D341Med (cell line): ENCODE data around the gene ZFAND6.

Source experiments
- DNase-seq: peaks from one replicate; pipeline ENCODE4 v3.0.0; 2012; ENCODE audit warnings: low spot score

Gene ZFAND6

GRCh38 chr15:80052597-80053304, 6.7 kb upstream of the ZFAND6 start:
- DNase-seq = no peak

- DNase-seq = no peak
Measured at GRCh38 chr15:80055933-80056332, 3.5 kb upstream of the ZFAND6 start.

GRCh38 chr15:80058044-80058443, 1.4 kb upstream of the ZFAND6 start:
- DNase-seq = no peak

GRCh38 chr15:80059786-80060355, 395 bp downstream of the ZFAND6 start:
- peak; percentile 89 for DNase-seq

GRCh38 chr15:80060356-80061006, 1.0 kb downstream of the ZFAND6 start:
- no peak for DNase-seq

GRCh38 chr15:80061582-80061981, 2.1 kb downstream of the ZFAND6 start:
- DNase-seq = no peak

GRCh38 chr15:80066912-80067311, 7.4 kb downstream of the ZFAND6 start:
- no peak for DNase-seq

- no peak for DNase-seq
Measured at GRCh38 chr15:80068578-80068977, 9.1 kb downstream of the ZFAND6 start.

- DNase-seq = no peak
Measured at GRCh38 chr15:80070840-80071239, 11.4 kb downstream of the ZFAND6 start.

- no peak for DNase-seq
Measured at GRCh38 chr15:80071652-80072051, 12.2 kb downstream of the ZFAND6 start.

- peak; percentile 56 for DNase-seq
Measured at GRCh38 chr15:80072285-80072994, 13.0 kb downstream of the ZFAND6 start.

- no peak for DNase-seq
Measured at GRCh38 chr15:80073197-80073596, 13.7 kb downstream of the ZFAND6 start.

- DNase-seq = no peak
Measured at GRCh38 chr15:80076321-80077318, 17.1 kb downstream of the ZFAND6 start.

GRCh38 chr15:80081390-80081789, 21.9 kb downstream of the ZFAND6 start:
- DNase-seq = no peak

- DNase-seq = no peak
Measured at GRCh38 chr15:80087104-80087503, 27.6 kb downstream of the ZFAND6 start.

- DNase-seq = no peak
Measured at GRCh38 chr15:80090041-80090440, 30.6 kb downstream of the ZFAND6 start.

- no peak for DNase-seq
Measured at GRCh38 chr15:80090879-80091503, 31.5 kb downstream of the ZFAND6 start.

- DNase-seq = peak; percentile 29
Measured at GRCh38 chr15:80093854-80094418, 34.5 kb downstream of the ZFAND6 start.

- no peak for DNase-seq
Measured at GRCh38 chr15:80095511-80095910, 36.0 kb downstream of the ZFAND6 start.

GRCh38 chr15:80095969-80096368, 36.5 kb downstream of the ZFAND6 start:
- no peak for DNase-seq

- no peak for DNase-seq
Measured at GRCh38 chr15:80098341-80098740, 38.9 kb downstream of the ZFAND6 start.
